A673 (cell line): ENCODE data around the gene PACS2.

Experiments used
- CTCF ChIP-seq: fragments of 300-800, 200-600 bp; sonication (generic); conservative IDR thresholded peaks from 2 replicates; pipeline ENCODE4 v1.5.1; 2017; ENCODE audit warnings: low read depth, mild to moderate bottlenecking, antibody characterized with exemption, low read length, moderate library complexity, mixed read lengths
- EZH2 ChIP-seq: fragments of 200-600 bp; sonication (generic); IDR thresholded peaks from 2 replicates; pipeline ENCODE4 v1.6.1; 2017; ENCODE audit warnings: borderline replicate concordance, low read depth, mild to moderate bottlenecking, mixed read lengths, antibody characterized with exemption, low read length; ENCODE audit not compliant: poor library complexity, severe bottlenecking

GRCh38 chr14:105408592-105408991 lies 94.0 kb downstream of the PACS2 start:
- TF ChIP-seq CTCF: no peak
- no peak for TF ChIP-seq EZH2
